ENCODE measurements around the gene PMS1. TPM values are rescaled to one million over a fixed set of nuclear protein-coding genes. Genes with fewer than 3 reads are reported as not detected.
A peak's percentile ranks its signal among the peaks of the same experiment; 100 is the strongest.
"Not testable (repeated sequence)": the region's sequence is repeated elsewhere in the genome, so short reads cannot be mapped to it uniquely, and the experiment has no call there.

The PMS1 gene
- total RNA-seq, 1 donor from 2014 or later, result 27.5 TPM

DNA sequence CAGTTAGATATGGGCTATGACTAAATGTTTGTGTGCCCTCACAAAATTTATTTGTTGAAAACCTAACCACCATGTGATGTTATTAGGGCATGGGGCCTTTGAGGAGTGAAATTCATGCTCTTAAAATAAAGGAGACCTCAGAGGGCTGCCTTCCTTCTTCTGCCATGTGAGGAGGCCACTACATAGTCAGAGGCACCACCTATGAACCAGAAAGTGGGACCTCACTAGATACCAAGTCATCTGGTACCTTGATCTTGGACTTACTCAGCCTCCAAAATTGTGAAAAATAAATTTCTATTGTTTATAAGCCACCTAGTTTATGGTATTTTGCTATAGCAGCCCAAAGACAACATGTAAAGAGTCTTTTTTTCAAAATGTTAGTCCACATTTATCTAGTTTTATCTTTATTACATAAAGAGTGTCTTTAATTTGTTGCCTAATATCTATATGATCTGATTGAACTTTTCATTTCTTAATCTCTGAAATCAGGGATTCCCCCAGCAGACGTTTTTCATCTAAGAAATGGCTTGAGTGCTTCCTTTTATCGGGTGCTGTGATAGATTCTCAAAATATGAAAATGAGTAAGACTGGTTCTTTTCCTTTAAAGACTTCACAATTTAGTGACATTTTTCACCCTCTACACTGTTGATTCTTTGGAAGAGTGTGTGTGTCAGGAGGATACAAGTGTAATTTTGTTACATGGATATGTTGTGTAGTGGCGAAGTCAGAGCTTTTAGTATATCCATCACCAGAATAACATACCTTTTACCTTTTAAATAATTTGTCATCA is 34.2 kb downstream of the PMS1 start:
- DNase-seq, result no peak

GRCh38 chr2:189819297-189819704 is 35.1 kb downstream of the PMS1 start:
- DNase-seq, result no peak

DNA sequence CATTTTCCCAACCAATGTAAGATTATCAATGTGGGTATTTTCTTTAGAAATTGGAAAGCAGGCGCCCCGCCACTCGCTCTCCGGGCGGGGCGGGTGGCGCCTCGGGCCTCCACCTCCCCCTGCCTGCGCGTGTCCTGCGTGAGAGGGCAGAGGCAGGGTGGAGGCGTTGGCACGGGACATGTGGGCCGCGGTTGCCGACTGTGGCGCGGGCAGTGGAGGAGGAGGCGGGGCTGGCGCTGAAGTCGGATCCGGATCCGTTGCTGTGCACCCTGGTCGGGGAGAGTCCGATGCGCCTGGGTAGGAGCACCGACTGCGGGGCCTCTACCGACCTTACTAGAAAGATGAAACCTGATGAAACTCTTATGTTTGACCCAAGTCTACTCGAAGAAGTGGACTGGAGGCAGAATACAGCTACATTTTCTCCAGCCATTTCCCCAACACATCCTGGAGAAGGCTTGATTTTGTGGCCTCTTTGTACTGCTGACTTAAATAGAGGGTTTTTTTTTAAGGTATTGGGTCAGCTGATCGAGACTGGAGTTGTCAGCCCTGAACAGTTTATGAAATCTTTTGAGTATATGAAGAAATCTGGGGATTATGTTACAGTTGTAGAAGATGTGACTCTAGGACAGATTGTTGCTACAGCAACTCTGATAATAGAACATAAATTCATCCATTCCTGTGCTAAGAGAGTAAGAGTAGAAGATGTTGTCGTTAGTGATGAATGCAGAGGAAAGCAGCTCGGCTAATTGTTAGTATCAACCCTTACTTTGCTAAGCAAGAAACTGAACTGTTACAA is 37.9 kb downstream of the PMS1 start:
- DNase-seq, result no peak

DNA sequence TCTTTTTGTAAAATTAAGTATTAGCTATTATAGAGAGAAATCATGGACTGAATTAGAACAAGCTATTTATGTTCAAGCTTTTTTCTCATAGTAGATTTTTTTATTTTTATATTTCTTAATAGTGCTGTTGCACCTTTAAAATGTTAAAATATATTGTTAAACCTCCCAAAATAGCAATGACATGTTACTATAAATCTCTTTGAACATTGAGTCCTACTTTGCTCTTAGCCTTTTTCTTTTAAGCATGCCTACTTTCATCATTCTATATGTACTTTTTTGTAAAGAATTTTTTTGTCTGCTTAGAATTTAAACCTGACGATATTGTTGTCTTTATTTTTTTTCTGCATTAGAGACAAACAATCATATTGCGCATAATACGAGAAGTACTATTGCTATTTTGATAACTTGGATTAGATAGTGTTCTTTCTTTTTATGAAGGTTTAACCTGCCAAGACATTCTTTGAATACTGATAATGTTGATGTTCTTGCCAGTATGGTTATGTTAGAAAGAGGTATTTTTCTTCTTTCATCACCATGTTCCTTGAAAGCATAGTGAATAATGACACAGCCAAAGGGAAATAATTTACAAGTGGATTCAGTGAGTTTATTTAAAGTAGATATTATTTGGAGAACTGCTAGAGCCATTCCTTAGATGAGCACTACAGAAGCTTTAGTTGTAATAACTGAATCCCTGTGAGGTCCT is 40.6 kb downstream of the PMS1 start:
- DNase-seq, result no peak

DNA sequence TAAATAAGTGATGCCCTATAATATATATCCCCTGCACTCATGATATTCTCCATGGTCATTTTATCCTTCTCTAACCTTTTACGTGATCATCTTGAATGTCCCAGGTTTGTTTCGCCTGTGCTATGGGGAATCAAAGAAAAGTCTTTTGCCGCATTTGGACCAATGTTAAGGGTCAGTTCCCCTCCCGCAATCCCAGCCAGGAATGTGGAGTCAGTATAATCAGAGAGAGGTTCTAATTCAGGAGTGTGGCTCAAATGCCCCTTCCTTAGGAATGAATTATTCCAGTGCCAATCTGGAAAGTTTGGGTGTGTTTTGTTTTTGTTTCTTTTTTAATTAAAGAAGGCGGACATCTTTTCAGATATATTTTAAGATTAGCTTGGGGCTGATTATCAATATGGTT is 41.8 kb downstream of the PMS1 start:
- DNase-seq, result no peak

DNA sequence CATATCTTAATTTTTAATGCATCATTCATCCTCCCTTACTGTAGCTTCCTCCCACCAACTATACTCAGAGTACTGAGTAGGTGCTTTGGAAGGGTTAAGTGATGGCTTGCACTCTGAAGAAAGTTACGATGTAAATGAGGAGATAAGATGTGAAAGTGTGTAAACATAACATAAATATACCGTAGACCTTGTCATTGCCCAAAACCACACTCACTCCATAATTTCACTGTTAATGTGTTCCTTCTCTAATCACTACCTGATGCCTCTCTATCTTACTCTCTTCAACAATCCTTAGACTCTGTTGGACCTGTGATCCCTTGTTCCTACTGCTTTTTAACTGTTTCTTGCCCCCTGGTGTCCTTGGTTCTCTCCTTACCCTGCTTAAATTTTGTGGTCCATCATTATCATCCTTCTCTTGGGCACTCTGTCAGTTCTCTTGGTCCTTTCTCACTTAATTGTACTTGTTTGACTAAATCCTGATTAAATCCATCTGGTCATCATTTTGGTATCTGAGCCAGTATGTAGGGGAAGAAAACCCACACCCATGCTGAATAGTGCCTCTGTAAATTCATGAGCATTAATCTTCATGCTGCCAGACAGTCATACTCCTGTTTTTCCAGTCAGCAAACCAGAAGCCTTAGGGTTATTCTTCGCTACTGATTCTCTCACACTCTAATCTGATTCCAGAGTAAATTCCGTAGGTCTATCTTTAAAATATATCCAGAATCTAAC is 45.0 kb downstream of the PMS1 start:
- DNase-seq, result no peak

- no peak for DNase-seq
Observed at GRCh38 chr2:189830510-189830909, 46.3 kb downstream of the PMS1 start.

GRCh38 chr2:189834059-189834458 is 49.8 kb downstream of the PMS1 start:
- DNase-seq, result no peak

DNA sequence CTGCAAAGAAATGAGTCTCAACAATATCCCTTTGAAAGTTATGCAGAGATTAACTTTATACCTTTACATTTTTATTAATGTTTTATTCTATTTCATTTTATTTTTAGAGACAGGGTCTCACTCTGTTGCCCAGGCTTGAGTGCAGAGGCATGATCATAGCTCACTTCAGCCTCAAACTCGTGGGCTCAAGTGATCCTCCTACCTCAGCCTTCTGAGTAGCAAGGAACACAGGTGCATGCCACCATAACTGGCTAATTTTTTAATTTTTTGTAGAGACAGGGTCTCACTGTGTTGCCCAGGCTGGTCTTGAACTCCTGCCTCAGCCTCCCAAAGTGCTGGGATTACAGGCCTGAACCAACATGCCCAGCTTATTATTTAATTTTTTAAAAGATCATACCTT is 50.4 kb downstream of the PMS1 start:
- DNase-seq, result not testable (repeated sequence)

DNA sequence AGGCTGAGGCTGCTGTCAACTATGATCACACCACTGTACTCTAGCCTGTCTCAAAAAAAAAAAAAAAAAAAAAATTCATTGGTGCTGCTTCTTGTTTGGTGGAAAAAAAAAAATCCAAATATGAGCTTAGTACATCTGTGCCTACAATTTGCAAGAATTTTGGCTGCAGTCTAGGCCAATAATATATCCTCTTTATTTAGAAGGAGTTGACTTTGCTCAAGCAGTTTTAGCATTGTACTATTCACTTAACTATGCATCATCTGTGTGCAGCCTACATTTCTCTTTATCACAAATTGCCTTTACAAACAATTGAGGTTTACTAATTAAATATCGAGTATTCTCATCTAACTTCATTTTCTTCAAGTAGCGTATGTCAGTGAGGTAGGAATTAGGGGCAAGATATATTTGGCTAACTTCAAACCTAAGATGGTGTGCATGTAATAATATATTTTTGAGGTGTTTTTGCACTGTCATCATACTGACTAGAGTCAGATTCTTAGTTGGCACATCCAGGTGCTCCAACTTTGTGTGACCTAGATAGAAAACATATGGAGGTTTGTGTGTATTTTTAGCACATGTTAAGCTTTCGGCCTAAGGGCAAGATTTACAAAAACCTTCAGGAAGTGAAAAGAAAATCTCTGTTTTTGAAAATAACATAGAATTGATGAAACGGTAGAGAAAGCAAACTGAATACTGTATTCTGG is 51.8 kb downstream of the PMS1 start:
- no peak for DNase-seq

DNA sequence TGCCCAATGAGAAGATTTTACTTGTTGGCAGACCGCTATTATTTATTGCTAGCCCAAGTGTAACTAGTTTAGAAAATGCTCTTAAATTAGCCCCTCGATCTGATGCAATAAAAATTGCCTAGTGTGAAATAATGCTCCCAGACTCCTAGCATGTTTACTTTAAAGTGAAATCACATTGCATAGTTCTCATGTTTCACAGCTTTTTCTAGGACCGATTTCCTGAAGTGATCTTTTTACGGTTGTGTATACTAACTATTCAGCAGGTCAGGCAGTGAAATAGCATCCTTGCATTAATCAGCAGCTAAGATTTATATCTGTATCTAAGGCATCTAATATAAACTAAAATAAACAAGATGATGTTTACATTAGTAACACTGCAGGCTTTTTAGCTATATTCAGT is 52.4 kb downstream of the PMS1 start:
- DNase-seq, result no peak

- no peak for DNase-seq
Observed at GRCh38 chr2:189837326-189837725, 53.1 kb downstream of the PMS1 start.

- no peak for DNase-seq
Observed at GRCh38 chr2:189841019-189841418, 56.8 kb downstream of the PMS1 start.

DNA sequence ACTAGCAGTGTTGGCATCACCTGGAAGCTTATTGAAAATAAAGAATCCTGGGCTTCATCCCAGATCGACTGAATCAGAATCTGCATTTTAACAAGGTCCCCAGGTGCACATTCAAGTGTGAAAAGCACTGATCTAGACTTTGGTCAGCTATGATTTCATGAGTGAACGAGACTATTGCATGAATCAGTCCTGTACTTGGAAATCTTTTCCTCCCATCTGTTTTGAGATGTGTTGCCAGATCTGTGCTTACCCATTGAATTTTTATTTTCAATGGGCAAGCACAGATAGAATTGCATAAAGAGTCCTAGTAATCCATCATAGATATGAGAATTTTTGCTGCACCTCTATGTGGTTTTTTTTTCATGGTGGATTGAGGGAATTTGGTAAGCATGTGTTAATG is 64.0 kb downstream of the PMS1 start:
- DNase-seq, result no peak

- DNase-seq, result no peak
Observed at GRCh38 chr2:189849550-189849949, 65.3 kb downstream of the PMS1 start.

- DNase-seq, result no peak
Observed at GRCh38 chr2:189851174-189851826, 67.0 kb downstream of the PMS1 start.

- DNase-seq, result peak; percentile 35
Observed at GRCh38 chr2:189854187-189854586, 69.9 kb downstream of the PMS1 start.

DNA sequence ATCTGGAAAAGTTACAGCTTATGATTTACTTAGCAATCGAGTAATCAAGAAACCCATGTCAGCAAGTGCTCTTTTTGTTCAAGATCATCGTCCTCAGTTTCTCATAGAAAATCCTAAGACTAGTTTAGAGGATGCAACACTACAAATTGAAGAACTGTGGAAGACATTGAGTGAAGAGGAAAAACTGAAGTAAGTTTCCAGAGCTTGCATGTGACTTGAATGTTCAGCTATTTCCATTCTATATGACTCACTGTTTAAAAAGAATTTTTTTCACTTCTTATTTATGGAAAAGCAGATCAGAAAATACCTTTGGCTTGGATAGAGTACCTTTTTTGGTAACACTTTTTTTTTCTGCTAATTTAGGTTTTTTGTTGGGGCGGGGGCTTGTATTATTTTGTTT is 70.7 kb downstream of the PMS1 start:
- DNase-seq, result no peak

- peak; percentile 28 for DNase-seq
Observed at GRCh38 chr2:189858291-189858690, 74.0 kb downstream of the PMS1 start.

- DNase-seq, result no peak
Observed at GRCh38 chr2:189860161-189860560, 75.9 kb downstream of the PMS1 start.

DNA sequence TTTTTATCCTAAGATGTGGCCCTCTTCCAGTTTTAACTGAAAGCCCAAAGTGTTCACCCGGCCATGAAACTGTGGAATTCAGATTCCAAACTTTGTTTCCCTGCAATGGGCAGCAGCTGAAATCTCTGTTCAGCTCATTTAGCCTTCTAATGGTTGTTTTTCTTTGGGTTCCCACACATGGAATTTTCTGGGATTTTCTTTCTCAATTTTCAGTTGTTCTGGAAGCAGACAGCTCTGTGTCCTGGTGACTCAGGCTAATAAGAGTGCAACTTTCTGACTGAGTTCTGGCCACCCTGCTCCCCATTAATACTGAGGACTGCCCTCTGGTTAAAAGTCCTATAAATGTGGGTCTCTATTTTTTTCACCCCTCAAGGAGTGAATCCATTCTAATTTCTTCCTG is 78.5 kb downstream of the PMS1 start:
- no peak for DNase-seq
